Right forelimb (tissue), 1 donor: ENCODE measurements around the gene ROBO1.

Experiments
- DNase-seq: peaks from one replicate; pipeline ENCODE4 v3.0.0-alpha.2; 2018

The ROBO1 gene

GRCh38 chr3:79148786-79149185 is 619.0 kb downstream of the ROBO1 start:
- DNase-seq = no peak

GRCh38 chr3:79146024-79146423 is 621.8 kb downstream of the ROBO1 start:
- no peak for DNase-seq

- no peak for DNase-seq
These were observed 627.1 kb downstream of the ROBO1 start for GRCh38 chr3:79140708-79141107.

GRCh38 chr3:79139395-79140068 is 628.3 kb downstream of the ROBO1 start:
- no peak for DNase-seq

GRCh38 chr3:79125313-79125984 is 642.3 kb downstream of the ROBO1 start:
- DNase-seq = no peak

- no peak for DNase-seq
These were observed 652.3 kb downstream of the ROBO1 start for GRCh38 chr3:79115458-79115857.

GRCh38 chr3:79113876-79114275 is 653.9 kb downstream of the ROBO1 start:
- DNase-seq = no peak

- no peak for DNase-seq
These were observed 656.3 kb downstream of the ROBO1 start for GRCh38 chr3:79111375-79112052.

GRCh38 chr3:79109754-79110153 is 658.0 kb downstream of the ROBO1 start:
- no peak for DNase-seq

- no peak for DNase-seq
These were observed 664.5 kb downstream of the ROBO1 start for GRCh38 chr3:79103307-79103706.

GRCh38 chr3:79097964-79098660 is 669.7 kb downstream of the ROBO1 start:
- DNase-seq = no peak

GRCh38 chr3:79094654-79095053 is 673.1 kb downstream of the ROBO1 start:
- no peak for DNase-seq

- DNase-seq = peak; percentile 48
These were observed 681.3 kb downstream of the ROBO1 start for GRCh38 chr3:79086514-79086913.

- no peak for DNase-seq
These were observed 682.6 kb downstream of the ROBO1 start for GRCh38 chr3:79085171-79085570.

- no peak for DNase-seq
These were observed 686.5 kb downstream of the ROBO1 start for GRCh38 chr3:79081335-79081734.

- DNase-seq = no peak
These were observed 693.2 kb downstream of the ROBO1 start for GRCh38 chr3:79074558-79074957.

GRCh38 chr3:79067734-79068133 is 700.1 kb downstream of the ROBO1 start:
- no peak for DNase-seq

- no peak for DNase-seq
These were observed 701.3 kb downstream of the ROBO1 start for GRCh38 chr3:79066481-79066880.

GRCh38 chr3:79063624-79064023 is 704.2 kb downstream of the ROBO1 start:
- no peak for DNase-seq

- DNase-seq = no peak
These were observed 710.0 kb downstream of the ROBO1 start for GRCh38 chr3:79057756-79058155.

GRCh38 chr3:79056498-79056897 is 711.3 kb downstream of the ROBO1 start:
- DNase-seq = no peak

- no peak for DNase-seq
These were observed 715.6 kb downstream of the ROBO1 start for GRCh38 chr3:79052054-79052681.

GRCh38 chr3:79047581-79047980 is 720.2 kb downstream of the ROBO1 start:
- no peak for DNase-seq
